ES-I3 (cell line): ENCODE results near the gene C10orf90.

Source experiments
- H3K36me3 ChIP-seq: 2 replicates; pipeline ENCODE4 v1.6.1; 2013; ENCODE audit warnings: mild to moderate bottlenecking, low read length, control low read depth, moderate library complexity; ENCODE audit not compliant: insufficient read depth
- H3K4me1 ChIP-seq: 2 replicates; pipeline ENCODE4 v1.6.1; 2013; ENCODE audit warnings: mild to moderate bottlenecking, control low read depth, low read length; ENCODE audit not compliant: insufficient read depth
- H3K9ac ChIP-seq: 2 replicates; pipeline ENCODE4 v1.6.1; 2013; ENCODE audit warnings: low read depth, mild to moderate bottlenecking, low read length, moderate library complexity
- H3K9me3 ChIP-seq: 2 replicates; pipeline ENCODE4 v1.6.1; 2013; ENCODE audit warnings: mild to moderate bottlenecking, low read length, moderate library complexity; ENCODE audit not compliant: control insufficient read depth, insufficient read depth

The C10orf90 gene

DNA sequence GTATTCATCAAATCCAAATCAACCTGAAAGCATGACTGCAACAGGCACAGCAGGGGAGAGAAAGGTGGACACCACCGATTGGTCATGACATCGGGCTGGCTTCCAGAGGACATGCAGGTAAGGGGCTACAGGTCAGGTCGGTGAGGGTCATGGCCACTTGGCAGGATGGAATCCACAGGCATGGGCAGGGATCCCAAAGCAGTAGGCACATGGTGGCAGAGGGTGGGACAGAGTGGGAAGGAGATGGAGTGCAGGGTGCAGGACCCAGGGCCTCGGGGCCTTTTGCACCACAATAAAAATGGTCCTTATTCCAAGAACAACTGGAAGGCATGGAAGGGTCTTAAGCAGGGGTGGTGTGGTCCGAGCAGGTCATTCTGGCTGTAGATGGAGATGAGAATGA is 33.0 kb downstream of the C10orf90 start:
- no peaks in the 10 kb centered on the region for H3K36me3 ChIP-seq
- no peak overlapping the region for H3K9ac ChIP-seq
- no peaks in the 10 kb centered on the region for H3K4me1 ChIP-seq
- H3K9me3 ChIP-seq, result no peaks in the 10 kb centered on the region; the same call in 1 of the 2 replicates

DNA sequence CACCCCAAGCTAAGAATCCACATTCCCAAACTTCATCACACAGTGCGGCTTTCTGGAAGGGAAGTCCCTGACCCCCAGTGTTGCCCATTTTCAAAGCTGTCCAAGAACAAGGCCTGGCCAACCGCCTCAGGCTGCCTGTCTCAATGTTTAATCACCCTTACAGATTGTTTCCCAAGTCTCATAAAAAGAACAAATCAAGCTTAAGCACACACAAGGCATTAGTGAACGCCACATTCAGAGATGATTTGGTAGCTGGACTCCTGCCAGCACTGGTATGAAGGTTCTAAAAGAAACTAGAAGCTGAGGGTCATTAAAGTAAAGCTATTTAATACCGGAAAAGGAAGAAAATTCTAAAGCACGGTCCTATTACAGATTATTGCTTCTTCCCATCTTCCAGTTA is 35.6 kb downstream of the C10orf90 start:
- Histone ChIP-seq H3K9ac (no peak overlapping the region), H3K36me3 (no peaks in the 10 kb centered on the region), H3K4me1 (no peaks in the 10 kb centered on the region), H3K9me3 (no peaks in the 10 kb centered on the region; the same call in 1 of the 2 replicates)

DNA sequence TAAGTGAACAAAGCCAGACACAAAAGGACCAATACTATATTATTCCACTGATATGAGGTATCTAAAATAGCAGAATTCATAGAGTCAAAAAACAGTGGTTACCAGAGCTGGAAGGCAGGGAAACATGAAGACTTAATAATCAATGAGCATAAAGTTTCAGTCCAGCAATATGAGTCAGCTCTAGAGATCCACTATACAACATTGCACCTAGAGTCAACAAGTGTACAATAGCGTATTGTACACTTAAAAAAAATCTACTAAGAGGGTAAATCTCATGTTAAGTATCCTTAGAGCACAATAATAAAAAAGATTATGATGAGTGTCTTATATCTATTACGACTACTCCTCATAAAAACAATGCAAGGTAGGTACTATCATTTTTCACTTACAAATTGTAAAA is 36.1 kb downstream of the C10orf90 start:
- Histone ChIP-seq H3K4me1 (no peaks in the 10 kb centered on the region), H3K9me3 (no peaks in the 10 kb centered on the region; the same call in 1 of the 2 replicates), H3K36me3 (no peaks in the 10 kb centered on the region), H3K9ac (no peak overlapping the region)

DNA sequence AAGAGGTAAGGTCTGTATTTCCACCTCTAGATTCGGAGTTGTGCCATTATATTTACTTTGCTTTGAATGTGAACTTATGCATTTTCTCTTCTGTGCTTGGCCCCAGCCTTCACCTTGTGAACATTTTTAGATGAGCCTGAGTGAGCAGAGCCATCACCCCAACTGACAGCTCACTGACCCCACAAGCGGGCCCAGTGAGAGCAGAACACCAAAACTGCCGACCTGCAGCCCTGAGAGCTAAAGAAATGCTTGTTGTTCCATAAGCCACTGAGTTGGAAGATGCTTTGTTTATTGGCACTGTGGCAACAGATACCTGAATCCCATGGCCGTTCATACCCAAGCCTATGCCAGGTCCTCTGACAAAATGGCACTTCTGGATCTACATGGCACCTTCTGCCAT is 37.8 kb downstream of the C10orf90 start:
- Histone ChIP-seq H3K9ac (no peak overlapping the region), H3K36me3 (no peaks in the 10 kb centered on the region), H3K9me3 (no peaks in the 10 kb centered on the region), H3K4me1 (no peaks in the 10 kb centered on the region)

DNA sequence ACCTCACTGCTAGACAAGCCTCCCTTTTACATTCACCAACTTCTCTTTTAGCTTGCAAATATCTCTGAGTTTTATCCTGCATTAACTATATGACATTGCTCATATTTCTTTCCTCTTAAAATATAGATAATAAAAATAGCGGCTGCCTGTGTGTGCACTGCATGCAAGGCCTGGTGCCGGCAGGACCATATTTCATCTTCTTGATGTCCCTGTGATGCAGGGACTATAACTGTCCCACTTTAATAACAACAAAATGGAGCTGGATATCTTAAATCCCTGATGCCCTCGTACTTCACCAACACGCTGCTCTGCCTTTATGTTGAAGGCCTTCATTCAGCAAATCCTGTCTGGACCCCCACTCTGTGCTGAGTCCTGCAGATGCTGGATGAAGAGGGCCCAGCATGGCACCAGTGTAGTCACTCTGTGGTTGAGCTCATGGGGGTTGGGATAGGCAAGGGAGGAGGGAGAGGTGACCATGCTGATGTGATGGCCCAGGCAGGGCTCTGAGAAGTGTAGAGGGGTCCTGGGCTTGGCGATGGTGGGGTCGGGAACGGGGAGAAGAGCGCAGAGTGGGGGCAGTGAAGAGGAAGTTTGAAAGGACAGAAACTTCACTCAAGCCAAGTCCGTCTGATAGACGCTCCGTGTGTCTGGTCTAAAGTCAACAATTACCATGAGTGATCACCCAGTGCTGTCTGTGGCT is 40.4 kb downstream of the C10orf90 start:
- H3K9me3 ChIP-seq, result no peaks in the 10 kb centered on the region
- H3K4me1 ChIP-seq, result no peaks in the 10 kb centered on the region
- no peaks in the 10 kb centered on the region for H3K36me3 ChIP-seq
- no peak overlapping the region for H3K9ac ChIP-seq

DNA sequence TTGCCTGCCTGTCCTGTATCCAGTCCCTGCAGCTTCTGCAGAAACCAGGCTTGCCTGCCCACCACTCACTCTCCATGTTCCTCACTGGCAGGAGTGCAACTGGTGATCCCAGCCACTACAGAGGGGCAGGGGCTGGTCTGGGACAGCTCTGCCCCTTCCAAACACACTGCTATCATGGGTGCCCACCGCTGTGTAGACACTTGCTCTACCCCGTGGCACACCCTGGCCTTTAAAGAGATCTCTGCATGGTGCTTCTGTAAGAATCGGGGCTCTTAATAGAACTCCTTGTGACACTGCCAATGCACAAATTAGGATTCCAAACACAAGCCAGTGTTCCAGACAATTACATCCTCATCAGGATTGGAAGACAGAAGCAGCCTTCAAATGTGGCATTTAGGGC is 41.7 kb downstream of the C10orf90 start:
- H3K9me3 ChIP-seq, result no peaks in the 10 kb centered on the region

DNA sequence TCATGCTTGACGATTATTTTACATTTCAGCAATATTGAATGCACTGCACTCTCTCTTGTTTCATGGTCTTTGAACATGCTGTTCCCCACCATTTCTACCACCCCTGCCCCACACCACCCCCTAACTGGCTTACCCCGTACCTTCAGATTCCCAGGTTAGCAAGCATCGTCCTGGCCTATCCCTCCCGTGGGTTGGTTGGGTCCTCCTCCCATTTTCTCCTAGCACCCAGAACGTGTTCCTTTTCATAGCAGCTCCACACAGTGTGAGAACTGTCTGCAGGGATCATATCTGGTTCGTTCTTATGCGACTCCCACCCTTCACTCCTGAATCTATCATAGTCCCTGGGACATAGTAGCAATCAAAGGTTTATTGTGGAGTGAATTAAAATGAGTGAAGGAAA is 48.6 kb downstream of the C10orf90 start:
- H3K36me3 ChIP-seq, result no peaks in the 10 kb centered on the region
- no peak overlapping the region for H3K9ac ChIP-seq
- no peaks in the 10 kb centered on the region for H3K4me1 ChIP-seq
- no peaks in the 10 kb centered on the region for H3K9me3 ChIP-seq

More for the DNA sequence above, 41.7 kb downstream of the C10orf90 start:
- Histone ChIP-seq H3K4me1 (no peaks in the 10 kb centered on the region), H3K36me3 (no peaks in the 10 kb centered on the region), H3K9ac (no peak overlapping the region)

DNA sequence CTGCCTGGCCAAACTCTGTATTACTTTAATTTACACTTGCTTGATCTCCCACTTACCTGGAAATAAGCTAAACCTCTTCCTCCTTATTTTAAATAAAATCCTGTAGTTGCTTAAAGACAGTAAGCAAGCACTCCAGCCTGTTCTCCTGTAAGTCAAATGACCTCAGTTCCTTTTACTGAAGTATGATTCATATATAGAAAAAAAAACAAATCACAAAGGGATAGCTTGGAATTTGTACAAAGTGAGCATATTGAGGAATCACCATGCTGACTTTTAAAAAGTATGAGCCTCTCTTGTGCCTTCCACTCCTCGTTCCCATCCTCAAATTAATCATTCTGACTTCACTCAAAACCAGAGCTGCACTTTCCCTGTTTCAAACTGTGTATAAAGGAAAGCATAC is 52.0 kb downstream of the C10orf90 start:
- Histone ChIP-seq H3K9me3 (no peaks in the 10 kb centered on the region), H3K4me1 (no peaks in the 10 kb centered on the region), H3K9ac (no peak overlapping the region), H3K36me3 (no peaks in the 10 kb centered on the region)

DNA sequence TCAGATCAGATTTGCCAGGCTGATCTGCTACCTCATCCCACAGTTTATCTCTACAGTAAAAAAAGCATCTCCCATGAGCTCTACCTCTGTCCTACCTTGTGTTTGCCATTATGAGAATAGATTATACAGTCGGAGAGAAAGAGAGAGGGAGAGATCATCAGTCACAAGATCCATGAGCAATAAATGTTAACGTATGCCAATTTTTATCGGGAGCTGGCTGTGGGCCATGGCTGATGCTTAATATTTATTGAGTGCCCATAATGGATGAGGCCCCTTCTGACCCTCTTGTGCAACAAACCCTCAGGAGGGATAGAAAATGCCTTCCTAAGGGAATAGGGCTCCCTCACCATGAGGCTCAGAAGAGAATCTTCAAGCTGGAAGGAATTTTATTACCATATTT is 52.8 kb downstream of the C10orf90 start:
- no peaks in the 10 kb centered on the region for H3K4me1 ChIP-seq
- H3K9me3 ChIP-seq, result no peaks in the 10 kb centered on the region
- H3K9ac ChIP-seq, result no peak overlapping the region
- H3K36me3 ChIP-seq, result no peaks in the 10 kb centered on the region

DNA sequence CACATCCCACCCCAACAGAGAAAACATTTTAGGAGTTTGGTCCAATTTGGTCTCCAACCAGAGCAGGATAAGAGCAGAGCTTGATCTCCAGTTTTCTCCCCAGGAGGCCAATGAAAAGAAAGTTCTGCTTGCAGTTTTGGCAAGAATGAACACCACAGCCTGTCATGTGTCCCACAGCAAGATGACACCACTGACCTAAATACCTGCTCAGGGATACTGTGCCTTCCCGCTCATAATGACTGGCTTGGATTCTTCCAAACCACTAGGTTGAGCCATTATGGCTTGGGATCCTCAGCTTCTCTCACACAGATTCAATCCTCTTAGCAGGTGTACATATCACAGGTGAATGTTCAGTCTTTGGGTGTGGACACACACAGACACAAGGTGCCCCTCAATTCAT is 53.3 kb downstream of the C10orf90 start:
- Histone ChIP-seq H3K4me1 (no peaks in the 10 kb centered on the region), H3K9me3 (no peaks in the 10 kb centered on the region), H3K9ac (no peak overlapping the region), H3K36me3 (no peaks in the 10 kb centered on the region)

DNA sequence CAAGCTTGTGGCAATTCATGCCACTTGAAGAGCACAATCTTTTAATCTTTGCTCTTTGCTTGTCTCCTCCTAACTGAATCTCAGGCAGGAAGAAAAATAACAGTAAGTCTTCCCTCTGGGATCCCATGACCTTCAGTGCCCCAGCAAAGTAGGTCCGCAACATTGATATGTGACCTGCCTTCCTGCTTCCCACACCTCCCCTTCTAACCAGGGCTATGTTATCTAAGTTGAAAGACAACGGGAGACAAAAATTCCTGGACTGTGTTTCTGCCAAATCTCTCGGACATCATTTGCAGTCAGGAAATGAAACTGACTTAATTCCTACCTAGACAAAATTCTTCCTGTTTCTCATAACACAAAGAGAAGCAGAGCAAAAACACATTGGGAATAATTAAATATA is 53.8 kb downstream of the C10orf90 start:
- Histone ChIP-seq H3K9me3 (no peaks in the 10 kb centered on the region), H3K4me1 (no peaks in the 10 kb centered on the region), H3K9ac (no peak overlapping the region), H3K36me3 (no peaks in the 10 kb centered on the region)

DNA sequence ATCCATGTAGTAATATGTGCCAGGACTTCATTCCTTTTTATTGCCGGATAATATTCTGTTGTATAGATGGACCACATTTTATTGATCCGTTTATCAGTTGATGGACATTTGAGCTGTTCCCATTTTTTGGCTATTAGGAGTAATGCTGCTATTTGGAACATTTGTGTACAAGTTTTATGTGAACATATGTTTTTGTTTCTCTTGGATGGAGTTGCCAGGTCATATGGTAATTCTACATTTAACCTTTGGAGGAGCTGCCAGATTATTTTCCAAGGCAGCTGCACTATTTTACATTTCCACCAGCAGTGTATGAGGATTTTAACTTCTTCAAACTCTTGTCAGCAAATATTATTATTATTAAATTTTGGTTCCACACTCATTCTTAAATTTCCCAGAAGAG is 59.2 kb downstream of the C10orf90 start:
- Histone ChIP-seq H3K36me3 (no peaks in the 10 kb centered on the region), H3K4me1 (no peaks in the 10 kb centered on the region), H3K9ac (no peak overlapping the region), H3K9me3 (no peaks in the 10 kb centered on the region; the same call in 1 of the 2 replicates)

DNA sequence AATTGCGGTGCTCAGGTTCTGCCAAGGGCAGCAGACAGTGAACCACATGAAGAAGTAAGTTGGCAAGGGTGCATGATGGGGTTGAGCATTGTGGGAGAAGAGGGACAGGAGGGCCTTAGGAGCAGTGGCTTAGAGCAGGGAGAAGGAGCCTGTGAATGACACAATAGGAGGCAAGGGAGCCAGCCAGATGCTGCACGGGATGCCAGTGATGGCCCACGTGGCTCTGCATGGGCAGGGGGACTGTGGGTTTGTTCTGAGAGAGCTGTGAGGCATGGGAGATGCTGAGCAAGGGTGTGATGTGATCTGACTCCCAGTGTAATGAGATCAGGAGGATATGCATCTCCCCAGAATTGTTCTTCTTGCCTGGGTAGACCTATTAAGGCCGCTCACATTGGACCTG is 60.9 kb downstream of the C10orf90 start:
- no peaks in the 10 kb centered on the region for H3K4me1 ChIP-seq
- no peaks in the 10 kb centered on the region; the same call in 1 of the 2 replicates for H3K9me3 ChIP-seq
- no peaks in the 10 kb centered on the region for H3K36me3 ChIP-seq
- no peak overlapping the region for H3K9ac ChIP-seq

DNA sequence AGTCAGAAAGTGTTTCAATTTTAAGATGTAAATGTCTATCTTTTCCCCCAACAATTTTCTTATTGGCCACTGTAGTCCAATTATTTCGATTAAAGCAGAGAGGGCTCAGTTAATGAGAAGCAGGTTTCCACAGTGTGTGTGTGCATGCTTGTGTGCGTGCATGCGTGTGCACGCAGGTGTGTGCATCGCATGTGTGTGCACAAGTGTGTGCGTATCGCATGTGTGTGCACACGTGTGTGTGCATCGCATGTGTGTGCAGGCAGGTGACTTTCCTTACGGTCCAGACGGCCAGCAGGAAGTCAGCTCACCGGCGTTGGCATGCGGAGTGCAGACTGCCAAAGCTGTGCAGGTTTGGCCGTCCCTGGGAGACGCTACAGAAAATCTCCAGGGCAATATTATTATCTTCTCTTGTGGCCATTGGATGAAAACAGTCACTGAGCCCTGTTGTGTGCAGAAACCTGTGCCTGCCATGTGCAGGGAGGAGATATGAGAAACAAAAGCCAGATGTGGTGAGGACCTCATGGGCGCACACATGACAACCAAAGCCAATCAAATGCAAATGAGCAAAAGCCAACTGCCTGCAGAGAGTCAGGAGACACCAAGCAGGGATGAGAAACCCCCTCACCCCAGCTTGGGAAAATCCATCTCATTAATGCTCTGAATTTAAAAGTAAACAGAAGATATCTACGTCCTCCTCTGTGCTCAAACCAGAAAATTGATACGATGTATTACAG is 70.4 kb downstream of the C10orf90 start:
- Histone ChIP-seq H3K9me3 (no peaks in the 10 kb centered on the region), H3K36me3 (no peaks in the 10 kb centered on the region), H3K4me1 (peaks cover 12% of the 10 kb centered on the region), H3K9ac (no peak overlapping the region)

DNA sequence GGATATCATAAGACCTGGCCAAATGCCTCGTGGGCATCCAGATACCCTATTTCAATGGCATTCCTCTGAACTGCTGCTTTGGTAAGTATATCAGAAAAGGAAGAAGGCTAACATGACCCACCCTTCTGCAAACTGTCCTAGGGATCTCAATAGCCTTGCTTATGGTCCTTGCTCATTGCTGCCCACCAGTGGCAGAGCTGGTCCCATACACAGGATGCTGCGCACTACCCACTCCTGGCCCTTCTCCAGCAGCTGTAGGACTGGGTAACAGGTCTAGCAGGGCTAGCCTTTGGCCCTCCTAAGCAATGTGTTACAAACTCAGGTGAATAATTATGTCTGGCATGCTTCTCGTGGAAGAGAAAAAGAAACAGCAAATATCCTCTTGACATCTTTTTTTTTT is 72.5 kb downstream of the C10orf90 start:
- Histone ChIP-seq H3K4me1 (peaks cover 12% of the 10 kb centered on the region), H3K9ac (no peak overlapping the region), H3K36me3 (no peaks in the 10 kb centered on the region), H3K9me3 (no peaks in the 10 kb centered on the region)
